ENCODE data around the gene FOXJ2. TPM values are rescaled to one million over a fixed set of nuclear protein-coding genes. Genes with fewer than 3 reads are reported as not detected.

The FOXJ2 gene
- total RNA-seq, 1 experiment from 2014 or later, result 5.5 TPM

GRCh38 chr12:8078916-8079315, 46.4 kb downstream of the FOXJ2 start:
- Histone ChIP-seq H3K23ac (ENCODE audit: insufficient read length, low read depth, low read length) (no peak overlapping the region), H2BK15ac (ENCODE audit: low read depth, low read length) (no peak overlapping the region), H4K20me1 (ENCODE audit: control insufficient read depth, insufficient read depth, insufficient read length) (no peaks in the 10 kb centered on the region), H3T11ph (ENCODE audit: low read length) (no peak overlapping the region), H3K27ac (ENCODE audit: insufficient read length, low read depth, low read length) (no peak overlapping the region), H2BK20ac (ENCODE audit: low read depth, low read length, poor library complexity, severe bottlenecking) (no peak overlapping the region), H3K4me1 (ENCODE audit: insufficient read depth, low read length) (no peaks in the 10 kb centered on the region; the same call in 1 of the 2 replicates), H3K4ac (ENCODE audit: low read depth, low read length) (no peak overlapping the region), H3K27me3 (ENCODE audit: insufficient read depth, low read length) (no peaks in the 10 kb centered on the region), H3K9me3 (ENCODE audit: control insufficient read depth, low read depth, low read length) (no peaks in the 10 kb centered on the region), H4K91ac (ENCODE audit: insufficient read length, low read depth, low read length) (no peak overlapping the region), H2BK5ac (ENCODE audit: insufficient read length, low read length) (no peak overlapping the region), H3K23me2 (ENCODE audit: insufficient read length, low read depth, low read length, poor library complexity, severe bottlenecking) (peaks cover 9% of the 10 kb centered on the region), H3K4me2 (ENCODE audit: insufficient read depth, insufficient read length, low read length) (no peak overlapping the region), H2BK120ac (ENCODE audit: low read depth, low read length, poor library complexity, severe bottlenecking) (no peak overlapping the region), H3K79me2 (ENCODE audit: insufficient read depth, low read length) (peaks cover 4% of the 10 kb centered on the region; the same call in 1 of the 2 replicates), H2AFZ (ENCODE audit: low read length) (no peak overlapping the region), H3K79me1 (ENCODE audit: insufficient read depth, low read depth, low read length, poor library complexity, severe bottlenecking) (peaks cover 4% of the 10 kb centered on the region), H3K14ac (ENCODE audit: insufficient read depth, low read length) (no peak overlapping the region), H3K18ac (ENCODE audit: insufficient read length, low read depth, low read length) (no peak overlapping the region), H4K5ac (ENCODE audit: insufficient read length, low read depth, low read length) (no peak overlapping the region), H3K56ac (ENCODE audit: insufficient read length, low read depth, low read length) (no peak overlapping the region), H2BK12ac (ENCODE audit: insufficient read length, low read depth, low read length) (no peak overlapping the region), H3K9ac (ENCODE audit: extremely low read depth, insufficient read length, low read length) (no peak overlapping the region), H4K8ac (replicated peaks; ENCODE audit: insufficient read length, low read depth, low read length) (no peak overlapping the region), H2AK5ac (ENCODE audit: insufficient read length, low read length) (no peak overlapping the region)
- no CpG with 5 or more reads among the region's 2 CpGs for WGBS (ENCODE audit: extremely low coverage, insufficient read length, low lambda C conversion rate)
- Mint-ChIP-seq H3K9me3 (no peaks in the 10 kb centered on the region), H3K36me3 (ENCODE audit: insufficient read depth in 1 of 3, low read depth in 3 of 3) (no peaks in the 10 kb centered on the region), H3K27me3 (ENCODE audit: low read depth) (no peaks in the 10 kb centered on the region), H3K4me3 (no peak overlapping the region), H3K27ac (no peak overlapping the region), H3K4me1 (peaks cover 26 to 27% of the 10 kb centered on the region in 2 experiments)
- no peak for DNase-seq
- no peak for TF ChIP-seq CTCF (conservative IDR thresholded peaks at IDR 0.05)

Data from H9 (cell line).